ENCODE data around the gene DAB2IP. TPM values are rescaled to one million over a fixed set of nuclear protein-coding genes. Genes with fewer than 3 reads are reported as not detected.

Gene DAB2IP
- total RNA-seq, 1 donor from 2014 or later = 41.7 TPM

DNA sequence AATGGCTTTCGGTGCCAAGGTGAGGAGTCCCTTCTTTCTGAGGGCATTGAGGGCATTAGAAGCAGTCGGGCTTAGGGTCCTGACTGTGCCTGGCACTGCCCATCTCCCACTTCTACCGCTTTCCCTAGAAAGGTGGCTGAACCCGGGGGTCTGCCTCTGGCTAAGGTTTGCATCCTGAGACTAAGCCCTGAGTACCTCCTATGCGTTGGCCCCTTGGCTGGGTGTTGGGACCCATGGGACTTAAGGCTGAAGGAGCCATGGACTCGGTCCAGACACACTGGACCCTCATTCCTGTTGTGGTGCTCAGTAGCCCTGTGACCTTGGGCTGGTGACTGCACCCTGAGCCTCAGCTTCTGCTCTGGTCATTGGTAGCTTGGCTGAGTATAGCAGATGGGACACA lies 23.9 kb downstream of the DAB2IP start:
- FAIRE-seq = no peak
- no peak overlapping the region for H3K4me3 ChIP-seq (ENCODE audit: insufficient read depth, low read depth, low read length)
- peaks cover 10% of the 10 kb centered on the region for H3K4me1 ChIP-seq (ENCODE audit: insufficient read depth, low read length)
- Mint-ChIP-seq H3K36me3 (ENCODE audit: low read depth, unreplicated experiment) (peaks cover 13% of the 10 kb centered on the region), H3K9me3 (ENCODE audit: unreplicated experiment) (peaks cover 3% of the 10 kb centered on the region), H3K4me1 (ENCODE audit: low read depth, unreplicated experiment) (peaks cover 20% of the 10 kb centered on the region), H3K27me3 (ENCODE audit: low read depth, unreplicated experiment) (no peaks in the 10 kb centered on the region), H3K4me3 (ENCODE audit: unreplicated experiment) (no peak overlapping the region), H3K27ac (ENCODE audit: unreplicated experiment) (no peak overlapping the region)
- H3K9ac ChIP-seq (ENCODE audit: low read length) = no peak overlapping the region
- H2AFZ ChIP-seq (ENCODE audit: low read depth, low read length) = no peak overlapping the region
- H3K79me2 ChIP-seq (ENCODE audit: insufficient read depth, low read length) = no peaks in the 10 kb centered on the region
- no peaks in the 10 kb centered on the region for H3K9me3 ChIP-seq (ENCODE audit: insufficient read depth, low read depth, low read length)
- peak overlapping the region; percentile 29 for H3K4me2 ChIP-seq (ENCODE audit: low read length)
- no peak for TF ChIP-seq EZH2 (IDR thresholded peaks at IDR 0.05; ENCODE audit: insufficient read depth, low read length)
- TF ChIP-seq CTCF (IDR thresholded peaks at IDR 0.05; ENCODE audit: insufficient read depth, low read depth, low read length) = no peak
- H4K20me1 ChIP-seq (ENCODE audit: insufficient read depth, low read length) = peaks cover 22% of the 10 kb centered on the region
- H3K27ac ChIP-seq (ENCODE audit: low read depth, low read length) = no peak overlapping the region
- DNase-seq (ENCODE audit: low read depth) = no peak
- H3K36me3 ChIP-seq (ENCODE audit: insufficient read depth, low read length) = no peaks in the 10 kb centered on the region
- no peaks in the 10 kb centered on the region for H3K27me3 ChIP-seq (ENCODE audit: insufficient read depth, low read length)

GRCh38 chr9:121675969-121676822 lies 24.8 kb downstream of the DAB2IP start:
- DNase-seq (ENCODE audit: low read depth) = no peak
- Histone ChIP-seq H3K9ac (ENCODE audit: low read length) (no peak overlapping the region), H3K79me2 (ENCODE audit: insufficient read depth, low read length) (no peaks in the 10 kb centered on the region), H3K4me3 (ENCODE audit: insufficient read depth, low read depth, low read length) (no peak overlapping the region), H3K27me3 (ENCODE audit: insufficient read depth, low read length) (no peaks in the 10 kb centered on the region), H2AFZ (ENCODE audit: low read depth, low read length) (no peak overlapping the region), H4K20me1 (ENCODE audit: insufficient read depth, low read length) (peaks cover 22% of the 10 kb centered on the region), H3K4me2 (ENCODE audit: low read length) (no peak overlapping the region), H3K9me3 (ENCODE audit: insufficient read depth, low read depth, low read length) (no peaks in the 10 kb centered on the region), H3K4me1 (ENCODE audit: insufficient read depth, low read length) (peaks cover 10% of the 10 kb centered on the region), H3K27ac (ENCODE audit: low read depth, low read length) (no peak overlapping the region), H3K36me3 (ENCODE audit: insufficient read depth, low read length) (no peaks in the 10 kb centered on the region)
- Mint-ChIP-seq H3K9me3 (ENCODE audit: unreplicated experiment) (no peaks in the 10 kb centered on the region), H3K27me3 (ENCODE audit: low read depth, unreplicated experiment) (no peaks in the 10 kb centered on the region), H3K4me3 (ENCODE audit: unreplicated experiment) (no peak overlapping the region), H3K27ac (ENCODE audit: unreplicated experiment) (no peak overlapping the region), H3K4me1 (ENCODE audit: low read depth, unreplicated experiment) (peaks cover 20% of the 10 kb centered on the region), H3K36me3 (ENCODE audit: low read depth, unreplicated experiment) (peaks cover 8% of the 10 kb centered on the region)
- TF ChIP-seq CTCF (IDR thresholded peaks at IDR 0.05; ENCODE audit: insufficient read depth, low read depth, low read length) (no peak), EZH2 (IDR thresholded peaks at IDR 0.05; ENCODE audit: insufficient read depth, low read length) (no peak)
- no peak for FAIRE-seq

DNA sequence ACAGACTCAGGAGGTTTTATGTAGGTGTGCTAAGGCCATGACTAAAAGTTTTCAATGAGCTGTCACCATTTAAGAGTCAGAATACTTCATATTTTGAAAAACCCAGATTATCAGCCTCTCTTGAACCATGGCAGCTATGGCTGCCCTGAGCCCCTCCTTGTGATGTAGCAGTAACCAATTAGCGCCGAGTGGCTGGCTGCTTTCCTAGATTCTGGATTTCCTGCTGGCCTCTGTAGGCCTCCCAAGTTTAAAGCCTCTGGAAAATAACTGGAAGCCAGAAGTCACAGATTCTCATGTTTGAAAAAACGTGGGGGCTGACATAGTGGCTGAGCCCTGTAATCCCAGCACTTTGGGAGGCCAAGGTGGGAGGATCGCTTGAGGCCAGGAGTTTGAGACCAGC lies 25.5 kb downstream of the DAB2IP start:
- H3K27ac Mint-ChIP-seq (ENCODE audit: unreplicated experiment) = no peak overlapping the region
- H4K20me1 ChIP-seq (ENCODE audit: insufficient read depth, low read length) = peaks cover 22% of the 10 kb centered on the region
- no peaks in the 10 kb centered on the region for H3K27me3 ChIP-seq (ENCODE audit: insufficient read depth, low read length)
- peaks cover 1% of the 10 kb centered on the region for H3K27me3 Mint-ChIP-seq (ENCODE audit: low read depth, unreplicated experiment)
- FAIRE-seq = no peak
- TF ChIP-seq EZH2 (IDR thresholded peaks at IDR 0.05; ENCODE audit: insufficient read depth, low read length) = no peak
- no peak for TF ChIP-seq CTCF (IDR thresholded peaks at IDR 0.05; ENCODE audit: insufficient read depth, low read depth, low read length)
- H3K36me3 Mint-ChIP-seq (ENCODE audit: low read depth, unreplicated experiment) = peaks cover 7% of the 10 kb centered on the region
- H3K9ac ChIP-seq (ENCODE audit: low read length) = no peak overlapping the region
- no peak overlapping the region for H3K4me3 Mint-ChIP-seq (ENCODE audit: unreplicated experiment)
- no peak overlapping the region for H3K27ac ChIP-seq (ENCODE audit: low read depth, low read length)
- peaks cover 10% of the 10 kb centered on the region for H3K4me1 ChIP-seq (ENCODE audit: insufficient read depth, low read length)
- no peaks in the 10 kb centered on the region for H3K9me3 Mint-ChIP-seq (ENCODE audit: unreplicated experiment)
- no peak overlapping the region for H2AFZ ChIP-seq (ENCODE audit: low read depth, low read length)
- H3K4me2 ChIP-seq (ENCODE audit: low read length) = no peak overlapping the region
- no peaks in the 10 kb centered on the region for H3K9me3 ChIP-seq (ENCODE audit: insufficient read depth, low read depth, low read length)
- no peaks in the 10 kb centered on the region for H3K36me3 ChIP-seq (ENCODE audit: insufficient read depth, low read length)
- DNase-seq (ENCODE audit: low read depth) = no peak
- H3K4me1 Mint-ChIP-seq (ENCODE audit: low read depth, unreplicated experiment) = peaks cover 20% of the 10 kb centered on the region
- no peak overlapping the region for H3K4me3 ChIP-seq (ENCODE audit: insufficient read depth, low read depth, low read length)
- H3K79me2 ChIP-seq (ENCODE audit: insufficient read depth, low read length) = no peaks in the 10 kb centered on the region
